Vagina (tissue), 2 donors: ENCODE measurements around the gene DNAI1. TPM values are rescaled to one million over a fixed set of nuclear protein-coding genes. Genes with fewer than 3 reads are reported as not detected.

Source experiments
- DNase-seq, 2 donors: peaks; one replicate each; pipeline ENCODE4 v3.0.0-alpha.2; 2017; ENCODE audit errors: extremely low spot score in 2 of 2
- H3K27ac ChIP-seq: fragments of 200-600 bp; sonication (generic); one replicate; pipeline ENCODE4 v1.5.1; 2019
- H3K27me3 ChIP-seq: fragments of 200-600 bp; sonication (generic); one replicate; pipeline ENCODE4 v1.5.1; 2019
- H3K36me3 ChIP-seq, 2 donors: fragments of 200-600 bp; sonication (generic); one replicate each; pipeline ENCODE4 v1.5.1; 2017 to 2019
- H3K4me1 ChIP-seq: fragments of 200-600 bp; sonication (generic); one replicate; pipeline ENCODE4 v1.5.1; 2019
- H3K4me3 ChIP-seq, 2 donors: fragments of 200-600 bp; sonication (generic); 1 replicate in 1 of 2; 2 replicates in 1 of 2; pipeline ENCODE4 v1.5.1; 2016 to 2019
- H3K9me3 ChIP-seq: fragments of 200-600 bp; sonication (generic); one replicate; pipeline ENCODE4 v1.5.1; 2019
- POLR2A ChIP-seq, 2 donors: fragments of 450-650 bp; IDR thresholded peaks; one replicate each; pipeline ENCODE4 v1.6.1; 2017; ENCODE audit warnings: antibody characterized with exemption in 2 of 2, mild to moderate bottlenecking in 2 of 2, moderate library complexity in 2 of 2
- POLR2AphosphoS5 ChIP-seq, 2 donors: sonication (generic); formaldehyde crosslinking; IDR thresholded peaks; one replicate each; pipeline ENCODE4 v1.9.0; 2017; ENCODE audit warnings: antibody characterized with exemption in 2 of 2, mild to moderate bottlenecking in 2 of 2, low read depth in 1 of 2; ENCODE audit not compliant: insufficient read depth in 1 of 2
- intact Hi-C: fragments of 100-400 bp; cut with DNase I; formaldehyde crosslinking; loops from one replicate; pipeline ENCODE4 v1.15.1; 2023
- total RNA-seq: library from RNA; depleted of rRNA; stranded (reverse); fragments of >200 nt; gene quantifications from one replicate; pipeline ENCODE4 v1.2.3, GENCODE V29; 2016
- TF ChIP-seq, protein P1 (sequence below), 3 experiments: fragments of 450-650 bp in 2 of 3; fragments of 200-600 bp in 1 of 3; sonication (generic) in 1 of 3; IDR thresholded peaks; one replicate each; pipeline ENCODE4 v1.5.1; 2017 to 2019; ENCODE audit warnings: antibody characterized with exemption in 3 of 3, mild to moderate bottlenecking in 2 of 3, moderate library complexity in 2 of 3

Gene DNAI1
- total RNA-seq, 1 donor from 2014 or later: not detected

DNA sequence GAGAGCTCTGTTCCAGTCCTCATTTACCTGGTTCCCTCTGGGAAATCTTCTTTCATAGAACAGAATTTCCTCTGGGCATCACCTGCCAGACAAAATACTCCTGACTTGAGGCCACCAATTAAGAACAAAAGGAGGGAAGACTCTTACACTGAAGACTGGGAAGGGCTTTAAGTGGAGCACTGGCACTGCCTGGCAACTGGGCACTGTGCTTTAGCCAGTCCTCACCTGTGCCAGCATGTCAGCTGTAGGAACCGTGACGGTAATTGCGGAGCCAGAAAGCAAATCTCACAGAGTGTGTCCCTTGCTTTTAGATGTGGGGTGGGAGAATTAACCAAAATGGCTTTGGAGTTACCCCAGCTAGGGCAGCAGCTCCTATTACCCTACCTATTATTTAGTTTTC is 40.9 kb upstream of the DNAI1 start:
- Histone ChIP-seq H3K4me1 (peaks cover 11% of the 10 kb centered on the region), H3K27ac (no peak overlapping the region), H3K4me3 (no peak overlapping the region), H3K27me3 (no peaks in the 10 kb centered on the region), H3K9me3 (no peaks in the 10 kb centered on the region), H3K36me3 (no peaks in the 10 kb centered on the region)
- intact Hi-C loops: no loop called here
- TF ChIP-seq POLR2A (IDR thresholded peaks at IDR 0.05) (no peak), POLR2AphosphoS5 (IDR thresholded peaks at IDR 0.05; ENCODE audit: insufficient read depth in 1 of 2, low read depth in 1 of 2) (no peak)
- TF ChIP-seq, protein P1, sequence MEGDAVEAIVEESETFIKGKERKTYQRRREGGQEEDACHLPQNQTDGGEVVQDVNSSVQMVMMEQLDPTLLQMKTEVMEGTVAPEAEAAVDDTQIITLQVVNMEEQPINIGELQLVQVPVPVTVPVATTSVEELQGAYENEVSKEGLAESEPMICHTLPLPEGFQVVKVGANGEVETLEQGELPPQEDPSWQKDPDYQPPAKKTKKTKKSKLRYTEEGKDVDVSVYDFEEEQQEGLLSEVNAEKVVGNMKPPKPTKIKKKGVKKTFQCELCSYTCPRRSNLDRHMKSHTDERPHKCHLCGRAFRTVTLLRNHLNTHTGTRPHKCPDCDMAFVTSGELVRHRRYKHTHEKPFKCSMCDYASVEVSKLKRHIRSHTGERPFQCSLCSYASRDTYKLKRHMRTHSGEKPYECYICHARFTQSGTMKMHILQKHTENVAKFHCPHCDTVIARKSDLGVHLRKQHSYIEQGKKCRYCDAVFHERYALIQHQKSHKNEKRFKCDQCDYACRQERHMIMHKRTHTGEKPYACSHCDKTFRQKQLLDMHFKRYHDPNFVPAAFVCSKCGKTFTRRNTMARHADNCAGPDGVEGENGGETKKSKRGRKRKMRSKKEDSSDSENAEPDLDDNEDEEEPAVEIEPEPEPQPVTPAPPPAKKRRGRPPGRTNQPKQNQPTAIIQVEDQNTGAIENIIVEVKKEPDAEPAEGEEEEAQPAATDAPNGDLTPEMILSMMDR (IDR thresholded peaks at IDR 0.05): no peak
- no peak for DNase-seq

DNA sequence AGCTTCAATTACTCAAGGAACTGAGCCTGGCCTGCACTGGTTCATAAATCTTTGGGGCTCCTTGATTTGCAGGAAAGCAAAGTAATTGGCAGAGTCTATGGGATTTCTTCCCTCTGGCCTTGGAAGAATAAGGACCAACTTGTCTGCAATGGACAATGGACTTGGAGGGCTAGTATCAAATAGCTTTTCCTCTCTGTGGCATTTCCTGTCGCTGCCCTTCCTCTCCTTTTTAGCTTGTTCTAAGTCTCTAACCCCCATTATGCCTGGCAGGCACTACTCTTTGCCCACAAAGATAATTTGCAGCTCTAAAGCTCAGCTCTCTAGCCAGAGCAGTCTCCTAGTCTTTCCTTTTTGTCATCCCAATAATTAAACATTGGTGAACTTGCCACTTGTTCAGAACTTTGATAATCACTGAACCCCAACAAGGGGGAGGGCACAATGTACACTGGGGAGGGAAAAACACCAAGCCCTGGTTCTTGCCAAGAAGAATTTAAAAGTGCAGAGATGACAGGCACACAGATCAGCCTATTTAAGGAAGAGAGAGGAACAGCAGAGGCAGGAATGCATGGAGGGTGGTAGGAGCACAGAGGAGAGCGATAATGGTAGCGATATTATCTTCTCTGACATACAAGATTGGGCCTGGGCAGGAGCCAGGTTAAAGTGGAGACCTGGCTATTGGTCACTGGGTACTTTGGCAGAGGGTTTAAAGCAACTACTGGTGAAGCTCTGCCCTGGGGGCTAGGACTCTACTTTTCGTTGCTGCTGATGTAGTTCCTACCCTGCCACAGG is 38.7 kb upstream of the DNAI1 start:
- Histone ChIP-seq H3K27ac (no peak overlapping the region), H3K36me3 (no peaks in the 10 kb centered on the region), H3K4me3 (no peak overlapping the region), H3K9me3 (no peaks in the 10 kb centered on the region), H3K4me1 (peaks cover 11% of the 10 kb centered on the region), H3K27me3 (no peaks in the 10 kb centered on the region)
- no peak for TF ChIP-seq POLR2AphosphoS5 (IDR thresholded peaks at IDR 0.05; ENCODE audit: insufficient read depth in 1 of 2, low read depth in 1 of 2)
- TF ChIP-seq, protein P1 (IDR thresholded peaks at IDR 0.05): no peak
- TF ChIP-seq POLR2A (IDR thresholded peaks at IDR 0.05): no peak
- no peak for DNase-seq
- intact Hi-C loops: no loop called here

DNA sequence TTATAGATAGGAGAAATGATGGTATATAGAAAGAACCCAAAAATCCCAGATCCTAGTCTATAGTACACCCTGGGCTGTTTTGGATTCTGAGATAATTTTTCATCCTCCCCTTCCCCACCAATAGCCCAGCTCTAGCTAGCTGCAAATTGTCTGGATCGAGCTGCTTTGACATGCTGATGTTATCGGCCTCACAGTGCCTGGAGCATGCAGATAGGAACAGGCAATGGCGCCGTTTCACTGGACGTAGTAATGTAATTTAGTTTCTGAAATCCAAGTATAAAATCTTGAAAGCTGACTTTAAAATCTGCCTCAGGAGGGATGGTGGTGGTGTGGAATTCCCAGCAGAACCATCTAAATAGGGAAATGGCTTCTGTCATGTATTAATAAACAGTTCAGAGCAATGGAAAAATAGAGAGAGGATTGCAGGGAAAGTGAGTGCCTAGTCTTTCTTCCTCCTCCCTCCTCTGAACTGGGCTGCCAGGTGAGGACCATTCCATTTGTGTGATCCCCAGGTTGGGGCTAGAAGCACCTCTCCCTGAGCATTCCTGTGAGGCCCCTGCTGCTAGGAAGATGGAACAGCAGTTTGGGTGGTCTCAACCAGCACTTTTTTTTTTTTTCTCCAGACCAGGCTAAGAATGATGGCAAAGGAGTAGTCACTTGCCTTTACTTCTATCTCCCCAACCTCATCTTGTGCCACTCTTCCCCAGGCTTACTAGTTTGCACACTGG is 32.1 kb upstream of the DNAI1 start:
- TF ChIP-seq POLR2AphosphoS5 (IDR thresholded peaks at IDR 0.05; ENCODE audit: insufficient read depth in 1 of 2, low read depth in 1 of 2) (no peak), POLR2A (IDR thresholded peaks at IDR 0.05) (no peak)
- TF ChIP-seq, protein P1 (IDR thresholded peaks at IDR 0.05): no peak
- Histone ChIP-seq H3K4me1 (peaks cover 9% of the 10 kb centered on the region), H3K4me3 (no peak overlapping the region), H3K9me3 (no peaks in the 10 kb centered on the region), H3K27me3 (no peaks in the 10 kb centered on the region), H3K36me3 (no peaks in the 10 kb centered on the region), H3K27ac (no peak overlapping the region)
- intact Hi-C loops: no loop called here
- no peak for DNase-seq

DNA sequence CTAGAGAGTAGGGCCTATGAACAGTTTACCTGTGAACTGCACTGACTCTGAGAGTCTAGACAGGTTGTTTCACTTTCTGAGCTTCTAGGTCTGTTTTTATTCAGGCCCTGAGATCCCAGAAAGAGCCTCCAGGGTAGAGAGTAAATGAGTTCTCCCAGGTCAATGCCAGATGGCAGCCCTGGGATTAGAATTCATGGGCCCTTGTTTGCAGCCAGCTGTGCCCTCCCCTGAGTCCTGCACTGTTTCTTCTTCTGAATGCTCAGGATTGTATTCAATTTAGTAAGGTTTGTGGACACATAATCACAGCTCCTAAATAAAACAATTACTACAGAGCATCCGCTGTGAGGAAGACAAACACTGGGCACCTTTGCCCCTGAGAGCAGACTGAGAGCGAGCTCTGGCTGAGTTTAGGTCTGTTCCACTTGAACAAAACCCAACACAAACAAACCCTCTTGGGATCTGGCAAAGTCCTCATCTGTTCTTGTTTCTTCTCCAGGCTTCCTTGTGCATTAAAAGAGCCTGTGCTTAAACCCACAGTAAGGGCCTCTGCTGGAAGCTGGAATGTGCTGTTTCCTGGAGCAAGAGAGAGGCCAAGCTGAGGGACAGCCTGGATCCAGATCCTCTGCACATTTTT is 30.2 kb upstream of the DNAI1 start:
- no peaks in the 10 kb centered on the region for H3K27me3 ChIP-seq
- DNase-seq: no peak
- peaks cover 13% of the 10 kb centered on the region for H3K4me1 ChIP-seq
- intact Hi-C loops: no loop called here
- no peaks in the 10 kb centered on the region for H3K9me3 ChIP-seq
- TF ChIP-seq POLR2A (IDR thresholded peaks at IDR 0.05): no peak
- TF ChIP-seq, protein P1 (IDR thresholded peaks at IDR 0.05): no peak
- TF ChIP-seq POLR2AphosphoS5 (IDR thresholded peaks at IDR 0.05; ENCODE audit: insufficient read depth in 1 of 2, low read depth in 1 of 2): no peak
- no peaks in the 10 kb centered on the region for H3K36me3 ChIP-seq
- no peak overlapping the region for H3K4me3 ChIP-seq
- H3K27ac ChIP-seq: no peak overlapping the region
